IMR-90 (cell line): ENCODE data around the gene CNDP2. TPM values are rescaled to one million over a fixed set of nuclear protein-coding genes. Genes with fewer than 3 reads are reported as not detected.

Experiments
- ATAC-seq: fragments of 200-7000 bp; cut with Tn5 transposase; 2 replicates; pipeline ENCODE4 v1.9.1; 2020; ENCODE audit warnings: low read depth, mild to moderate bottlenecking, moderate library complexity
- BruUV-seq: library from RNA; stranded (reverse); fragments of 400-500 nt; replicated peaks from 2 replicates; lab custom pipeline; 2021; lab: Mats Ljungman, UMichigan
- CTCF ChIA-PET: fragments of 300-600 bp; formaldehyde crosslinking; extraction: SDS; loops from one replicate; lab custom pipeline; 2021; ENCODE audit warnings: antibody characterized with exemption; lab: Yijun Ruan, JAX
- POLR2A ChIA-PET: fragments of 300-600 bp; sonication (Branson Sonifier 250); formaldehyde crosslinking; loops from one replicate; lab custom pipeline; 2022; ENCODE audit warnings: antibody characterized with exemption; ENCODE audit not compliant: unreplicated experiment; lab: Charles Lee
- DNase-seq: peaks from one replicate; pipeline ENCODE4 v3.0.0; 2013
- H2AFZ ChIP-seq: replicated peaks from 2 replicates; pipeline ENCODE3; 2013; ENCODE audit warnings: low read length, mild to moderate bottlenecking; ENCODE audit not compliant: poor library complexity
- H2AK5ac ChIP-seq: 2 replicates; pipeline ENCODE4 v1.6.1; 2013; ENCODE audit warnings: low read depth, low read length, inconsistent platforms
- H2AK9ac ChIP-seq: replicated peaks from 2 replicates; pipeline ENCODE3; 2013; ENCODE audit warnings: mild to moderate bottlenecking, low read depth, low read length, moderate library complexity; ENCODE audit not compliant: poor library complexity
- H2BK120ac ChIP-seq: 2 replicates; pipeline ENCODE4 v1.6.1; 2013; ENCODE audit warnings: low read depth, low read length, inconsistent platforms
- H2BK15ac ChIP-seq: 3 replicates; pipeline ENCODE4 v1.6.1; 2013; ENCODE audit warnings: low read depth, low read length, inconsistent platforms
- H2BK20ac ChIP-seq: 2 replicates; pipeline ENCODE4 v1.6.1; 2013; ENCODE audit warnings: low read depth, mild to moderate bottlenecking, inconsistent platforms, low read length, moderate library complexity
- H2BK5ac ChIP-seq: 2 replicates; pipeline ENCODE4 v1.6.1; 2013; ENCODE audit warnings: mild to moderate bottlenecking, low read depth, low read length, inconsistent platforms; ENCODE audit not compliant: poor library complexity, severe bottlenecking
- H3K14ac ChIP-seq: replicated peaks from 2 replicates; pipeline ENCODE4 v1.6.1; 2013; ENCODE audit warnings: low read depth, low read length, inconsistent platforms
- H3K18ac ChIP-seq: 2 replicates; pipeline ENCODE4 v1.6.1; 2013; ENCODE audit warnings: low read depth, low read length, control low read depth
- H3K23ac ChIP-seq: 2 replicates; pipeline ENCODE4 v1.6.1; 2013; ENCODE audit warnings: low read depth, low read length, inconsistent platforms
- H3K27ac ChIP-seq: 2 replicates; pipeline ENCODE4 v1.5.1; 2013; ENCODE audit warnings: mild to moderate bottlenecking, control low read depth, low read length; ENCODE audit not compliant: insufficient read depth
- H3K27me3 ChIP-seq: 2 replicates; pipeline ENCODE4 v1.6.1; 2013; ENCODE audit warnings: low read length; ENCODE audit not compliant: control insufficient read depth, insufficient read depth
- H3K36me3 ChIP-seq: 2 replicates; pipeline ENCODE4 v1.6.1; 2013; ENCODE audit warnings: low read length, mixed read lengths; ENCODE audit not compliant: control insufficient read depth, insufficient read depth
- H3K4ac ChIP-seq: 2 replicates; pipeline ENCODE4 v1.6.1; 2013; ENCODE audit warnings: low read depth, low read length, inconsistent platforms
- H3K4me1 ChIP-seq: 2 replicates; pipeline ENCODE4 v1.6.1; 2013; ENCODE audit warnings: low read length, mixed read lengths; ENCODE audit not compliant: control insufficient read depth, insufficient read depth
- H3K4me2 ChIP-seq: 2 replicates; pipeline ENCODE4 v1.6.1; 2013; ENCODE audit warnings: low read depth, mild to moderate bottlenecking, control low read depth, low read length, moderate library complexity
- H3K4me3 ChIP-seq: 2 replicates; pipeline ENCODE4 v1.5.1; 2013; ENCODE audit warnings: low read depth, mild to moderate bottlenecking, control low read depth, low read length, moderate library complexity; ENCODE audit not compliant: insufficient read depth
- H3K56ac ChIP-seq: 2 replicates; pipeline ENCODE4 v1.6.1; 2013; ENCODE audit warnings: low read length, inconsistent platforms; ENCODE audit not compliant: insufficient read depth; ENCODE audit errors: extremely low read depth
- H3K79me1 ChIP-seq, 2 experiments: 2 replicates each; pipeline ENCODE4 v1.6.1; 2013; ENCODE audit warnings: low read length in 2 of 2, inconsistent platforms in 1 of 2, low read depth in 1 of 2
- H3K9ac ChIP-seq: 2 replicates; pipeline ENCODE4 v1.6.1; 2013; ENCODE audit warnings: low read depth, low read length, control low read depth
- H3K9me1 ChIP-seq: 2 replicates; pipeline ENCODE4 v1.6.1; 2013; ENCODE audit warnings: low read length, inconsistent platforms; ENCODE audit not compliant: insufficient read depth
- H3K9me3 ChIP-seq: 2 replicates; pipeline ENCODE4 v1.6.1; 2013; ENCODE audit warnings: low read length; ENCODE audit not compliant: control insufficient read depth, insufficient read depth
- H4K20me1 ChIP-seq: 2 replicates; pipeline ENCODE4 v1.6.1; 2013; ENCODE audit warnings: low read length, inconsistent platforms; ENCODE audit not compliant: insufficient read depth
- H4K5ac ChIP-seq: 2 replicates; pipeline ENCODE4 v1.6.1; 2013; ENCODE audit warnings: mild to moderate bottlenecking, low read depth, low read length, control low read depth
- H4K8ac ChIP-seq, 2 experiments: 2 replicates each; pipeline ENCODE4 v1.6.1; 2013; ENCODE audit warnings: low read depth in 2 of 2, low read length in 2 of 2, control low read depth in 1 of 2, inconsistent platforms in 1 of 2
- H4K91ac ChIP-seq: 2 replicates; pipeline ENCODE4 v1.6.1; 2013; ENCODE audit warnings: low read depth, low read length, inconsistent platforms; ENCODE audit not compliant: insufficient read depth
- MAFK ChIP-seq: IDR thresholded peaks from 2 replicates; pipeline ENCODE4 v1.6.1; 2012; ENCODE audit warnings: low read depth, low read length, improper control_type of control experiment
- NFE2L2 ChIP-seq: fragments of 150-350 bp; IDR thresholded peaks from 2 replicates; pipeline ENCODE4 v1.6.1; 2016; ENCODE audit warnings: low read depth, mild to moderate bottlenecking, low read length
- WGBS, 2 experiments: methylation state at CpG; one replicate each; pipeline versions ENCODE4 v1.1.5 to v1.1.7; 2013; ENCODE audit warnings: missing lambda C conversion rate in 2 of 2; ENCODE audit not compliant: insufficient read length in 1 of 2; ENCODE audit errors: extremely low coverage in 2 of 2; 5-methylcytosine and 5-hydroxymethylcytosine counted together
- dilution Hi-C: fragments of 300-500 bp; cut with HindIII; formaldehyde crosslinking; loops from one replicate; pipeline ENCODE4 v1.14.3; 2018; ENCODE audit warnings: low sequenced_read_pairs; ENCODE audit not compliant: unreplicated experiment
- in situ Hi-C: fragments of 300-500 bp; cut with MboI; formaldehyde crosslinking; loops from 3 replicates; pipeline ENCODE4 v1.14.3; 2019; ENCODE audit warnings: low sequenced_read_pairs, inconsistent platforms, mixed read lengths
- intact Hi-C: fragments of 100-400 bp; cut with micrococcal nuclease; formaldehyde crosslinking; loops from 2 replicates; pipeline ENCODE4 v1.10.0; 2022
- polyA plus RNA-seq, 3 experiments: library from polyadenylated mRNA; depleted of rRNA; stranded (reverse); fragments of >200 nt; gene quantifications; 2 replicates each; pipeline ENCODE4 v1.2.3, GENCODE V29; 2012; ENCODE audit warnings: low replicate concordance in 1 of 3
- total RNA-seq: library from RNA; depleted of rRNA; stranded (reverse); fragments of >200 nt; gene quantifications from 2 replicates; pipeline ENCODE4 v1.2.3, GENCODE V29; 2012

CNDP2 gene
- total and polyA plus RNA-seq, 2 of the 4 experiments (the other 2 are of a cell fraction), result 52.0 to 67.9 TPM

GRCh38 chr18:74508821-74509225, 12.7 kb downstream of the CNDP2 start:
- Histone ChIP-seq H3K9me3 (no peaks in the 10 kb centered on the region), H3K27ac (no peak overlapping the region), H4K8ac (no peak overlapping the region), H4K91ac (no peak overlapping the region), H2BK5ac (no peak overlapping the region), H3K56ac (no peak overlapping the region), H3K79me1 (no peaks in the 10 kb centered on the region; a peak in 1 of 4 replicates), H2BK15ac (no peak overlapping the region), H3K4me2 (no peak overlapping the region), H3K4me3 (no peak overlapping the region), H2AK5ac (no peak overlapping the region), H3K4me1 (no peaks in the 10 kb centered on the region), H3K36me3 (peaks cover 69% of the 10 kb centered on the region), H3K9ac (no peak overlapping the region), H3K9me1 (no peaks in the 10 kb centered on the region), H2AK9ac (no peak overlapping the region), H3K14ac (no peak overlapping the region), H2BK120ac (no peak overlapping the region), H2AFZ (no peak overlapping the region), H3K4ac (no peak overlapping the region), H3K27me3 (no peaks in the 10 kb centered on the region), H2BK20ac (no peak overlapping the region), H4K5ac (no peak overlapping the region), H3K23ac (no peak overlapping the region), H3K18ac (no peak overlapping the region), H4K20me1 (no peaks in the 10 kb centered on the region; the same call in 1 of the 2 replicates)
- WGBS, 2 experiments, result 82% methylated on average over 8 of the region's 11 CpGs; no CpG with 5 or more reads in 1 of the 2 experiments
- ATAC-seq (no peak), DNase-seq (no peak)
- in situ Hi-C loops (no loop called here), dilution Hi-C loops (no loop called here), intact Hi-C loops (no loop called here)
- ChIA-PET POLR2A (no interaction called here), CTCF (no interaction called here)
- TF ChIP-seq NFE2L2 (no peak), MAFK (peak; percentile 61)
- BruUV-seq, result no TSS peak
